Measurements from ENCODE around the gene MAGEA9B. TPM values are rescaled to one million over a fixed set of nuclear protein-coding genes. Genes with fewer than 3 reads are reported as not detected.
"Not testable (repeated sequence)": the region's sequence is repeated elsewhere in the genome, so short reads cannot be mapped to it uniquely, and the experiment has no call there.

Gene MAGEA9B
- total RNA-seq, 1 donor from 2014 or later = not detected

DNA sequence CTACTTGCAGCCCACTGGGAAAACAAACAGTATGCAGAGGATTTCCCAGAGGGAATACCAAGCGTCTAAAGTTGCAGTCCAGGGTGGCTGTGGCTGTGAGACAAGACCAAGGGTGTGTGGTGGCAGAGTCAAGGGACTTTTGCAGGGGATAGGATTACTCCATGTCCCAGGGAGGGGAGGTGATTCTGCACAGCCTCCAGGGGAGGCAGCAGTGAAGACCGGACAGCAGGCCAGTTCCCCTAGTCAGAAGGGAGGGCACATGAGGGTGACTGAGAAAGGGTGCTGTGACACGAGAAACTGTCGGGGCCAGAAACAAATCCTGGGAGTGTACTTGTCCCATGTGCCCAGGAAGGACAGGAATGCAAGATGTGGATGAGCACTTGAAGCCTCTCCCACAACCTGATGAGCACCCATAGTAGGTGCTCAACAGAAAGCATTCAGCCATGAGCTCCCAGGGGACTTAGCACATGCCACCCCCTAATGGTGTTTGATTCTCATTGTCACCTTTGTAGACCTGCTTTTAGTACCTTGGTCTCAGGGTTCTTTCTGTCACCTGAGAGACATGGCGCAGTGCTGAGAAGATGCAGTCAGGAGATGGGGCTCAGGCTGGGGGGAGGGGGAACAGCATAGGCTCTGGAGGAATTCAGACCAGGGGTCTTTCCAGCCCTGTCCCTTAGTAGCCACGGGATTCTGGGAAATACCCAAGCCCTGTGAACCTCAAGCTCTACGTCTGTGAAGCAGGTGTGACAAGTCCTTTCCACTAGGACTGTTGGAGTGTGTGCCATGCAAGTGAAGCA lies 19.4 kb downstream of the MAGEA9B start:
- Mint-ChIP-seq H3K4me3 (no peak overlapping the region), H3K27me3 (ENCODE audit: low read depth) (no peaks in the 10 kb centered on the region), H3K9me3 (peaks cover 2% of the 10 kb centered on the region), H3K27ac (ENCODE audit: unreplicated experiment) (no peak overlapping the region), H3K36me3 (ENCODE audit: low read depth) (no peaks in the 10 kb centered on the region), H3K4me1 (peaks cover 16% of the 10 kb centered on the region)
- TF ChIP-seq, protein P1, sequence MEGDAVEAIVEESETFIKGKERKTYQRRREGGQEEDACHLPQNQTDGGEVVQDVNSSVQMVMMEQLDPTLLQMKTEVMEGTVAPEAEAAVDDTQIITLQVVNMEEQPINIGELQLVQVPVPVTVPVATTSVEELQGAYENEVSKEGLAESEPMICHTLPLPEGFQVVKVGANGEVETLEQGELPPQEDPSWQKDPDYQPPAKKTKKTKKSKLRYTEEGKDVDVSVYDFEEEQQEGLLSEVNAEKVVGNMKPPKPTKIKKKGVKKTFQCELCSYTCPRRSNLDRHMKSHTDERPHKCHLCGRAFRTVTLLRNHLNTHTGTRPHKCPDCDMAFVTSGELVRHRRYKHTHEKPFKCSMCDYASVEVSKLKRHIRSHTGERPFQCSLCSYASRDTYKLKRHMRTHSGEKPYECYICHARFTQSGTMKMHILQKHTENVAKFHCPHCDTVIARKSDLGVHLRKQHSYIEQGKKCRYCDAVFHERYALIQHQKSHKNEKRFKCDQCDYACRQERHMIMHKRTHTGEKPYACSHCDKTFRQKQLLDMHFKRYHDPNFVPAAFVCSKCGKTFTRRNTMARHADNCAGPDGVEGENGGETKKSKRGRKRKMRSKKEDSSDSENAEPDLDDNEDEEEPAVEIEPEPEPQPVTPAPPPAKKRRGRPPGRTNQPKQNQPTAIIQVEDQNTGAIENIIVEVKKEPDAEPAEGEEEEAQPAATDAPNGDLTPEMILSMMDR (conservative IDR thresholded peaks at IDR 0.05) = no peak
- DNase-seq (ENCODE audit: low read depth, low spot score) = no peak

DNA sequence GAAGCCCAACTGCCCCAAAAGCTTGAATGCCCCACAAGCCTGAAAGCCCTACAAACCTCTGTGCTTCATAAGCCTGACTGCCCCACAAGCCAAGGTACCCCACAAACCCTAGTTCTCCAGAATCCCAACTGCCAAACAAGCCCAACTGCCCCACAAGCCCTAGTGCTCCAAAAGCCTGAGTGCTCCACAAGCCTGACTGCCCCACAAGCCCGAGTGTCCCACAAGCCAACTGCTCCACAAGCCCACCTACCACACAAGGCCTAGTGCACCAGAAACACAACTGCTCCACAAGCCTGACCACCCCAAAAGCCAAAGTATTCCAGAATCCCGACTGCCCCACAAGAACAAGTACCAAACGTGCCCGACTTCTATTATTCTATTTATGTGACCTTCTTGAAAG lies 23.9 kb downstream of the MAGEA9B start:
- Mint-ChIP-seq H3K36me3 (ENCODE audit: low read depth) (no peaks in the 10 kb centered on the region), H3K9me3 (no peaks in the 10 kb centered on the region), H3K27ac (ENCODE audit: unreplicated experiment) (no peak overlapping the region)

DNA sequence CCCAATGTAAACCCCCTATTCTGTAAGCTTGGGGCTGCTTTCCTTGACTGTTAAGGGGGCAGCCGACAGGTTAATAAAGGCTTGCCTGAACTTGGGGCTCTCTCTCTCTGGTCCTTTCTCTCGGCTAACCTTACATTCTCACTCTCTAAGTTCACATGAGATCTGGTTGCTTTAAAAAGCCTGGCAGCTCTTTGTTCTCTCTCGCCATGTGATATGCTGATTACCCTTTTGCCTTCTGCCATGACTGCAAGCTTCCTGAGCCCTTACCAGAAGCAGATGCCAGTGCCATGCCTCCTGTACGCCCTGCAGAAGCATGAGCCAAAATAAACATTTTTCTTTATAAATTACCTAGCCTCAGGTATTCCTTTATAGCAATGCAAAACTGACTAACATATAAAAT lies 32.0 kb downstream of the MAGEA9B start:
- not testable (repeated sequence) for H3K4me3 Mint-ChIP-seq; H3K9me3 Mint-ChIP-seq; H3K27ac Mint-ChIP-seq (ENCODE audit: unreplicated experiment); H3K4me1 Mint-ChIP-seq; DNase-seq (ENCODE audit: low read depth, low spot score); H3K27me3 Mint-ChIP-seq (ENCODE audit: low read depth); H3K36me3 Mint-ChIP-seq (ENCODE audit: low read depth)

More for the DNA sequence above, 23.9 kb downstream of the MAGEA9B start:
- H3K4me3 Mint-ChIP-seq = no peak overlapping the region
- no peaks in the 10 kb centered on the region for H3K4me1 Mint-ChIP-seq
- no peaks in the 10 kb centered on the region for H3K27me3 Mint-ChIP-seq (ENCODE audit: low read depth)
- DNase-seq (ENCODE audit: low read depth, low spot score) = no peak
- TF ChIP-seq, protein P1 (conservative IDR thresholded peaks at IDR 0.05) = no peak

- H3K27me3 Mint-ChIP-seq (ENCODE audit: low read depth); H3K4me3 Mint-ChIP-seq; H3K27ac Mint-ChIP-seq (ENCODE audit: unreplicated experiment); H3K9me3 Mint-ChIP-seq; H3K4me1 Mint-ChIP-seq; H3K36me3 Mint-ChIP-seq (ENCODE audit: low read depth); DNase-seq (ENCODE audit: low read depth, low spot score): not testable (repeated sequence)
These were observed 35.4 kb downstream of the MAGEA9B start for GRCh38 chrX:149551939-149552248.

GRCh38 chrX:149551245-149551938 lies 35.9 kb downstream of the MAGEA9B start:
- not testable (repeated sequence) for H3K9me3 Mint-ChIP-seq; H3K27ac Mint-ChIP-seq (ENCODE audit: unreplicated experiment); H3K4me1 Mint-ChIP-seq; H3K36me3 Mint-ChIP-seq (ENCODE audit: low read depth); DNase-seq (ENCODE audit: low read depth, low spot score); H3K27me3 Mint-ChIP-seq (ENCODE audit: low read depth); H3K4me3 Mint-ChIP-seq

DNA sequence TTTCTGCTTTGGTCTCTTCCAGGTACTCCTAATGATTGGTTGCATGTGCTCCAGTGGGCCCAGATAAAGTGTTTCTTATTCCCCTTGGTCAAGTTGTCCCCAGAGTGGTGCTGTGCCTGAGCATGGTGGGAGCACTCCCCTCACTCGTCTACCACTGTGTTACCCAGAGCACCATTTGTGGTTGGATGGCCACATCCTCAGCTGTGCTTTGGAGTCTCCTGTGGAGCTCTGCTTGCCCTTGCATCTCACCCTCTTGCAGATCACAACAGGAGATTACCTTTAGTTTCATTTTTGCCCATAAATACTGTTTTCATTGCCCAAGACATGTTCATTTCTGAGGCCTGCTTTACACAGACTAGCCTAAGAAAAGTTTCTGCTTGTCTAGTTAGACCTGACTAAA lies 36.8 kb downstream of the MAGEA9B start:
- H3K27me3 Mint-ChIP-seq (ENCODE audit: low read depth); DNase-seq (ENCODE audit: low read depth, low spot score); H3K27ac Mint-ChIP-seq (ENCODE audit: unreplicated experiment); H3K4me1 Mint-ChIP-seq; H3K4me3 Mint-ChIP-seq; H3K9me3 Mint-ChIP-seq; H3K36me3 Mint-ChIP-seq (ENCODE audit: low read depth): not testable (repeated sequence)

- H3K27ac Mint-ChIP-seq (ENCODE audit: unreplicated experiment); H3K36me3 Mint-ChIP-seq (ENCODE audit: low read depth); H3K4me3 Mint-ChIP-seq; H3K27me3 Mint-ChIP-seq (ENCODE audit: low read depth); DNase-seq (ENCODE audit: low read depth, low spot score); H3K4me1 Mint-ChIP-seq; H3K9me3 Mint-ChIP-seq: not testable (repeated sequence)
These were observed 37.6 kb downstream of the MAGEA9B start, which contains the start of gene HSFX3 for GRCh38 chrX:149549701-149550100. TSS of gene HSFX3 (minus strand) at chrX:149549924. CDS start at chrX:149549852, 72 bp downstream.

- not testable (repeated sequence) for H3K9me3 Mint-ChIP-seq; H3K4me1 Mint-ChIP-seq; H3K27me3 Mint-ChIP-seq (ENCODE audit: low read depth); DNase-seq (ENCODE audit: low read depth, low spot score); H3K27ac Mint-ChIP-seq (ENCODE audit: unreplicated experiment); H3K4me3 Mint-ChIP-seq; H3K36me3 Mint-ChIP-seq (ENCODE audit: low read depth)
These were observed 39.5 kb downstream of the MAGEA9B start for GRCh38 chrX:149547782-149548181.

GRCh38 chrX:149546962-149547361 lies 40.3 kb downstream of the MAGEA9B start:
- not testable (repeated sequence) for H3K36me3 Mint-ChIP-seq (ENCODE audit: low read depth)

More at GRCh38 chrX:149546962-149547361, 40.3 kb downstream of the MAGEA9B start:
- H3K9me3 Mint-ChIP-seq; DNase-seq (ENCODE audit: low read depth, low spot score); H3K27ac Mint-ChIP-seq (ENCODE audit: unreplicated experiment); H3K4me3 Mint-ChIP-seq; H3K27me3 Mint-ChIP-seq (ENCODE audit: low read depth); H3K4me1 Mint-ChIP-seq: not testable (repeated sequence)
